ENCODE results near the gene COL18A1. TPM values are rescaled to one million over a fixed set of nuclear protein-coding genes. Genes with fewer than 3 reads are reported as not detected.
A peak's percentile ranks its signal among the peaks of the same experiment; 100 is the strongest.

Gene COL18A1
- total RNA-seq (100 to 1,000 TPM in 3 of 4 donors, 10 to 100 TPM in 1; 39.7 to 197 (median 103) TPM), polyA plus RNA-seq (10 to 100 TPM in 1 of 3 donors, 1 to 10 TPM in 2; 4.4 to 34.8 (median 5.4) TPM)

DNA sequence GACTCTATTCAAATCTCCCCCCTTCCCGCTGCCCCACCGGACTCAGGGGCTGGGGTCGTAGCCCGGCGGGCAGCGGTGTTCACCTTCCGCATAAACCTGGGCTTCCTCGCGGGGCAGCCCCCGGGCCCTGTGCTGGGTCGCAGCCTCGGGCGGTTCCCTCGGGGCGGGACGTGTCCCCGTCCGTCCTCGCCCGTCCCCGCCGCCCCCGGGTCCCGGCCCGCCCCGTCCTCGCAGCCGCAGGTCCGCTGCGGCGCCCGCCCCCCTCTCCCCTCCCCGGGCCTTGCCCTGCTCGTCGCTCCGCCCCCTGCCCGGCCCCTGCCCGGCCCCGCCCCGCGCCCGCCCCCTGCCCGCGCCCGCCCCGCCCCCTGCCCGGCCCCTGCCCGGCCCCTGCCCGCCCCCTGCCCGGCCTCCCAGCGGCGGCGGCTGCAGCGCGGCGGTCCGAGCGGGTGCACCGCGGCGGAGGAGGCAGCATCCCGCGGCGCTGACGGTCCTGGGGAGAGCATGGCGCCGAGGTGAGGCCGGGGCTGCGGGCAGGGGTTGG, at the start of gene COL18A1:
COL18A1 (plus strand) TSS at position 436 of the 541 bp plus-strand sequence; CDS start at position 502, 66 bp downstream.
- intact Hi-C loops (cut with DNase I) = no loop called here
- H3K27ac ChIP-seq = peak within 1 kb of the TSS; percentile 77 to 82 (median 80)
- peak within 1 kb of the TSS; percentile 31 to 68 (median 63) for H3K4me3 ChIP-seq
- TF ChIP-seq POLR2A (IDR thresholded peaks at IDR 0.05) = no peak
- peak in 3 of 4 donors; percentile 58 to 70 (median 62) for TF ChIP-seq POLR2AphosphoS5 (IDR thresholded peaks at IDR 0.05)
- 1 to 2% methylated on average over 69 of the region's 69 CpGs for WGBS, 2 donors
- no peaks in the 10 kb centered on the region for H3K27me3 ChIP-seq
- peak; percentile 85 for DNase-seq
- peaks cover 0 to 37% (median 23%) of the 10 kb centered on the region in 4 donors for H3K4me1 ChIP-seq
- H3K9me3 ChIP-seq = peaks cover 0 to 4% (median 2%) of the 10 kb centered on the region in 4 donors
- H3K36me3 ChIP-seq = no peaks in the 10 kb centered on the region

DNA sequence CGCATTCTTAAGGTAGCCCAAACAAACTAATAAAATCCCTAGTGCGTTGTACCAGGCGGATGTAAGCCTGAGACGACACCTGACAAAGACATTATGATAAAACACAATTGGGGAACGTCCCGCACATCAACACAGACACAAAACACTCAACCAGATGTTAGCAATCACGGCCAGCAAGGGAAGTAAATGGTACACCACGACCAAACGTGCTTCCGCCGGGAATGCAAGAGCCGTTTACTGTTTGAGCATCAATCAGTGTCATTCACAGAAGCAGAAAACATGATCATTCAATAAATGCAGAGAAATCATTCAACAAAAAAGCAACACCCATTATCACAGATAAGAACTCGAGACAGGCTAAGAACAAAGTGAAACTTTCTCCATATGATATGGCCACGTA, 49.4 kb upstream of the COL18A1 start:
- intact Hi-C loops (cut with DNase I) = no loop called here
- Histone ChIP-seq H3K36me3 (no peaks in the 10 kb centered on the region), H3K27ac (no peak overlapping the region), H3K9me3 (no peaks in the 10 kb centered on the region), H3K4me3 (no peak overlapping the region), H3K4me1 (peaks cover 0 to 12% (median 8%) of the 10 kb centered on the region in 4 donors), H3K27me3 (no peaks in the 10 kb centered on the region)
- 55 to 67% methylated on average over 14 of the region's 14 CpGs for WGBS, 2 donors
- no peak for DNase-seq
- TF ChIP-seq EP300 (IDR thresholded peaks at IDR 0.05) (no peak), POLR2A (IDR thresholded peaks at IDR 0.05) (no peak), POLR2AphosphoS5 (IDR thresholded peaks at IDR 0.05) (no peak)
- TF ChIP-seq, protein P1, sequence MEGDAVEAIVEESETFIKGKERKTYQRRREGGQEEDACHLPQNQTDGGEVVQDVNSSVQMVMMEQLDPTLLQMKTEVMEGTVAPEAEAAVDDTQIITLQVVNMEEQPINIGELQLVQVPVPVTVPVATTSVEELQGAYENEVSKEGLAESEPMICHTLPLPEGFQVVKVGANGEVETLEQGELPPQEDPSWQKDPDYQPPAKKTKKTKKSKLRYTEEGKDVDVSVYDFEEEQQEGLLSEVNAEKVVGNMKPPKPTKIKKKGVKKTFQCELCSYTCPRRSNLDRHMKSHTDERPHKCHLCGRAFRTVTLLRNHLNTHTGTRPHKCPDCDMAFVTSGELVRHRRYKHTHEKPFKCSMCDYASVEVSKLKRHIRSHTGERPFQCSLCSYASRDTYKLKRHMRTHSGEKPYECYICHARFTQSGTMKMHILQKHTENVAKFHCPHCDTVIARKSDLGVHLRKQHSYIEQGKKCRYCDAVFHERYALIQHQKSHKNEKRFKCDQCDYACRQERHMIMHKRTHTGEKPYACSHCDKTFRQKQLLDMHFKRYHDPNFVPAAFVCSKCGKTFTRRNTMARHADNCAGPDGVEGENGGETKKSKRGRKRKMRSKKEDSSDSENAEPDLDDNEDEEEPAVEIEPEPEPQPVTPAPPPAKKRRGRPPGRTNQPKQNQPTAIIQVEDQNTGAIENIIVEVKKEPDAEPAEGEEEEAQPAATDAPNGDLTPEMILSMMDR (IDR thresholded peaks at IDR 0.05) = no peak

DNA sequence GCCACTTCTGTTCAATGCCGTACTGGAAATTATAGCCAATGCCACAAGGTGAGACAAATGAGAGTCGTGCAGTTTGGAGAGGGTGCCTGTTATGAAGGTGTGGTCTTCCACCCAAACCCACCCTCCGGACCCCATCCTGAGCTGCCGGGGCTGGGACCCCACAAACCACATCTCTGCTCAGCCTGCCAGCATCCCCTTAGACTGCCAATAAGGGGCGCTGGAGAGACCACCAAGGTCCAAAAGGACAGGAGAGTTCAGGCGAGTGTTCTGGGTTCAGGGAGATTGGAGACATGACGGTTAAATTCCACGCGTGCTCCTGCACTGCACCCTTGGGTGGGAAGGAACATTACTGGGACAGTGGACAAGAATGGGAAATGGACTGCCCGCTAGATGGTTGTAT, 48.7 kb upstream of the COL18A1 start:
- DNase-seq = no peak
- Histone ChIP-seq H3K36me3 (no peaks in the 10 kb centered on the region), H3K27me3 (no peaks in the 10 kb centered on the region), H3K9me3 (no peaks in the 10 kb centered on the region), H3K4me3 (no peak overlapping the region), H3K4me1 (peaks cover 0 to 6% (median 2%) of the 10 kb centered on the region in 4 donors), H3K27ac (peak overlapping the region; percentile 66 to 82 (median 72))
- WGBS, 2 donors = 78 to 89% methylated on average over 10 of the region's 10 CpGs
- TF ChIP-seq, protein P1 (IDR thresholded peaks at IDR 0.05) = no peak
- TF ChIP-seq POLR2A (IDR thresholded peaks at IDR 0.05) = no peak
- TF ChIP-seq EP300 (IDR thresholded peaks at IDR 0.05) = no peak
- no peak for TF ChIP-seq POLR2AphosphoS5 (IDR thresholded peaks at IDR 0.05)
- intact Hi-C loops (cut with DNase I) = no loop called here

DNA sequence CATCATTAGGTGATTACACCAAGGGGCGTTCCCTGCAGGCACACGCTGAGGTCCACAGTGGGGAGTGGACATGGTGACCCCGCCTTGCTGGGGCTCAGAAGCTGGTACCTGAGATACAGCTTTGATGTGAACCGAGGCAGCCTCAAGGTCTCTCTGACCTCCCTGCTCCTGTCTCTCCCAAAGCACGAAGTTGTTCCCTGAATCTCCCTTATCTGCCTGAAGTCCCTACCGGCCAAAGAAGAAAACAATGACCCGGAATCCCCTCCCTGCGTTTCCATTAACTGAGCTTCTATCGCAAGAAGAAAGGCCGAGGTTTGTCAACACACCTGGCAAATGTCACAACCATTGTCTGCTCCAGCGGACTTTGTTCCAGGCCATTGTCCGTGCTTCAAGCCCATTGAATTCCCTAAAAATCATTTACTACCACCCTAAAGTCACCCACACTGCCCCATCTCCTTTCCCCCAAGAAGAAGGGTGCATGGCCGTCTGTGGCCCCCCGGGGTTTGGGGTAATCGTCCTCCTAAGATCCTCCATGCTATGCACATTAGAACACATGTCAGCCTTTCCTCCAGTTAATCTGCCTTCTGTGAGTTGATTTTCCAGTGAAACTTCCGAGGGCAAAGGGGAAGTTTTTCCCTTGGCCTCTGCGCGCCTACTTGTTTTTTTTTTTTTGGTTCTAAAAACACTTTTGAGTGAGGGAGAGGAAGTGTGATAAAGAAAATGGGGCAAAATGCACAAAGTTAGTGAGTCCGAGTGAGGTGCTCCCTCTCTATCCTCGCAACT, 48.1 kb upstream of the COL18A1 start:
- Histone ChIP-seq H3K27ac (peak overlapping the region; percentile 66 to 82 (median 72)), H3K4me3 (no peak overlapping the region), H3K4me1 (peaks cover 0 to 4% (median 1%) of the 10 kb centered on the region in 4 donors), H3K27me3 (no peaks in the 10 kb centered on the region), H3K36me3 (no peaks in the 10 kb centered on the region), H3K9me3 (no peaks in the 10 kb centered on the region)
- 28 to 65% methylated on average over 20 of the region's 20 CpGs for WGBS, 2 donors
- TF ChIP-seq EP300 (IDR thresholded peaks at IDR 0.05) = no peak
- no peak for TF ChIP-seq POLR2AphosphoS5 (IDR thresholded peaks at IDR 0.05)
- no peak for TF ChIP-seq POLR2A (IDR thresholded peaks at IDR 0.05)
- TF ChIP-seq, protein P1 (IDR thresholded peaks at IDR 0.05) = no peak
- DNase-seq = no peak
- intact Hi-C loops (cut with DNase I) = no loop called here

All from sigmoid colon (tissue), 7 donors.